ENCODE measurements around the gene SULF2. TPM values are rescaled to one million over a fixed set of nuclear protein-coding genes. Genes with fewer than 3 reads are reported as not detected.

SULF2 gene
- total and polyA plus RNA-seq, 2 donors (not counting 1 experiment from before 2014, with no cell fraction given): 1.2 to 1.7 TPM

GRCh38 chr20:47814632-47815415 lies 29.5 kb upstream of the SULF2 start:
- POLR2A ChIA-PET: no interaction called here
- H3K36me3 ChIP-seq (replicated peaks in 1 of 2; ENCODE audit: control extremely low read depth in 1 of 2, control insufficient read depth in 1 of 2, extremely low read depth in 1 of 2, insufficient read depth in 2 of 2, low read length in 1 of 2): no peaks in the 10 kb centered on the region
- H2AFZ ChIP-seq (ENCODE audit: insufficient read depth, low read depth, low read length, poor library complexity, severe bottlenecking): no peak overlapping the region
- H3K79me2 ChIP-seq (ENCODE audit: control insufficient read depth, insufficient read depth, low read length): no peaks in the 10 kb centered on the region
- peaks cover 0 to 8% (median 0%) of the 10 kb centered on the region in 3 donors for H3K9me3 ChIP-seq (ENCODE audit: control extremely low read depth in 1 of 3, control insufficient read depth in 2 of 3, insufficient read depth in 1 of 3, low read length in 2 of 3)
- CTCF ChIA-PET: interaction anchor here (0.7 kb wide), 1 partner anchor 89 kb away, joined by 3 read pairs; no protein-coding TSS in a partner anchor
- Mint-ChIP-seq H3K4me3 (no peak overlapping the region), H3K27me3 (peaks cover 65% of the 10 kb centered on the region), H3K4me1 (peaks cover 4% of the 10 kb centered on the region), H3K27ac (no peak overlapping the region), H3K9me3 (ENCODE audit: insufficient read depth) (no peaks in the 10 kb centered on the region)
- H3K4me3 ChIP-seq (ENCODE audit: control extremely low read depth in 1 of 5, extremely low read depth in 1 of 5, insufficient read depth in 1 of 5, low read depth in 2 of 5, low read length in 4 of 5): no peak overlapping the region
- no peaks in the 10 kb centered on the region for H4K20me1 ChIP-seq (ENCODE audit: control insufficient read depth, insufficient read depth, low read length, poor library complexity, severe bottlenecking)
- intact Hi-C loops (cut with micrococcal nuclease): no loop called here
- no peak for ATAC-seq (ENCODE audit: low read depth)
- TF ChIP-seq EZH2 (IDR thresholded peaks at IDR 0.05; ENCODE audit: borderline replicate concordance, insufficient read depth, low read depth, low read length, poor library complexity, severe bottlenecking): no peak
- no peak for TF ChIP-seq CTCF (IDR thresholded peaks at IDR 0.05)
- H3K27ac ChIP-seq (ENCODE audit: low read length in 2 of 2): no peak overlapping the region
- no peak overlapping the region for H3K9ac ChIP-seq (ENCODE audit: low read length)
- H3K27me3 ChIP-seq (replicated peaks in 1 of 4; ENCODE audit: control extremely low read depth in 1 of 4, control insufficient read depth in 3 of 4, insufficient read depth in 4 of 4, low read length in 3 of 4): peaks cover 0 to 16% (median 0%) of the 10 kb centered on the region in 4 experiments
- no peak overlapping the region for H3K4me2 ChIP-seq (replicated peaks; ENCODE audit: low read depth, low read length, poor library complexity, severe bottlenecking)
- H3K4me1 ChIP-seq (ENCODE audit: control insufficient read depth in 2 of 2, insufficient read depth in 2 of 2, low read length in 2 of 2): peaks cover 3 to 6% of the 10 kb centered on the region in 2 donors
- 92% methylated on average over 4 of the region's 4 CpGs for WGBS (ENCODE audit: insufficient coverage)
- no peak for DNase-seq

GRCh38 chr20:47810721-47811347 lies 25.6 kb upstream of the SULF2 start:
- POLR2A ChIA-PET: no interaction called here
- intact Hi-C loops (cut with micrococcal nuclease): no loop called here
- no peaks in the 10 kb centered on the region for H3K36me3 ChIP-seq (replicated peaks in 1 of 2; ENCODE audit: control extremely low read depth in 1 of 2, control insufficient read depth in 1 of 2, extremely low read depth in 1 of 2, insufficient read depth in 2 of 2, low read length in 1 of 2)

More at GRCh38 chr20:47810721-47811347, 25.6 kb upstream of the SULF2 start:
- H3K4me3 Mint-ChIP-seq: no peak overlapping the region
- no peak overlapping the region for H2AFZ ChIP-seq (ENCODE audit: insufficient read depth, low read depth, low read length, poor library complexity, severe bottlenecking)
- WGBS (ENCODE audit: insufficient coverage): 91% methylated on average over 14 of the region's 18 CpGs
- ATAC-seq (ENCODE audit: low read depth) (no peak), DNase-seq (no peak)
- no peak overlapping the region for H3K9ac ChIP-seq (ENCODE audit: low read length)
- no peaks in the 10 kb centered on the region for H3K4me1 Mint-ChIP-seq
- no peak overlapping the region for H3K4me2 ChIP-seq (replicated peaks; ENCODE audit: low read depth, low read length, poor library complexity, severe bottlenecking)
- no peaks in the 10 kb centered on the region for H3K79me2 ChIP-seq (ENCODE audit: control insufficient read depth, insufficient read depth, low read length)
- CTCF ChIA-PET: no interaction called here
- peaks cover 0 to 8% (median 0%) of the 10 kb centered on the region in 3 donors for H3K9me3 ChIP-seq (ENCODE audit: control extremely low read depth in 1 of 3, control insufficient read depth in 2 of 3, insufficient read depth in 1 of 3, low read length in 2 of 3)
- peaks cover 0 to 11% (median 0%) of the 10 kb centered on the region in 4 experiments for H3K27me3 ChIP-seq (replicated peaks in 1 of 4; ENCODE audit: control extremely low read depth in 1 of 4, control insufficient read depth in 3 of 4, insufficient read depth in 4 of 4, low read length in 3 of 4)
- no peaks in the 10 kb centered on the region for H3K4me1 ChIP-seq (ENCODE audit: control insufficient read depth in 2 of 2, insufficient read depth in 2 of 2, low read length in 2 of 2)
- H4K20me1 ChIP-seq (ENCODE audit: control insufficient read depth, insufficient read depth, low read length, poor library complexity, severe bottlenecking): no peaks in the 10 kb centered on the region
- no peaks in the 10 kb centered on the region for H3K9me3 Mint-ChIP-seq (ENCODE audit: insufficient read depth)
- no peak for TF ChIP-seq CTCF (IDR thresholded peaks at IDR 0.05)
- TF ChIP-seq EZH2 (IDR thresholded peaks at IDR 0.05; ENCODE audit: borderline replicate concordance, insufficient read depth, low read depth, low read length, poor library complexity, severe bottlenecking): no peak
- no peak overlapping the region for H3K4me3 ChIP-seq (ENCODE audit: control extremely low read depth in 1 of 5, extremely low read depth in 1 of 5, insufficient read depth in 1 of 5, low read depth in 2 of 5, low read length in 4 of 5)
- no peak overlapping the region for H3K27ac ChIP-seq (ENCODE audit: low read length in 2 of 2)
- H3K27ac Mint-ChIP-seq: no peak overlapping the region
- H3K27me3 Mint-ChIP-seq: peaks cover 61% of the 10 kb centered on the region
